GM10266 (cell line): Measurements from ENCODE around the gene ADRM1.

Experiments
- DNase-seq: peaks from one replicate; pipeline ENCODE4 v3.0.0; 2012; ENCODE audit errors: extremely low spot score
- CTCF ChIP-seq: IDR thresholded peaks from 2 replicates; pipeline ENCODE4 v1.5.1; 2012; ENCODE audit warnings: mild to moderate bottlenecking, low read depth; ENCODE audit not compliant: control insufficient read depth, insufficient read depth; ENCODE audit errors: missing control alignments

The ADRM1 gene

GRCh38 chr20:62321975-62322374 is 19.2 kb downstream of the ADRM1 start:
- TF ChIP-seq CTCF = no peak
- DNase-seq = no peak

GRCh38 chr20:62322492-62323041 is 19.8 kb downstream of the ADRM1 start:
- TF ChIP-seq CTCF = no peak
- no peak for DNase-seq

GRCh38 chr20:62323146-62323979 is 20.6 kb downstream of the ADRM1 start:
- no peak for TF ChIP-seq CTCF
- DNase-seq = no peak

GRCh38 chr20:62323980-62324906 is 21.4 kb downstream of the ADRM1 start:
- TF ChIP-seq CTCF = no peak
- DNase-seq = no peak

GRCh38 chr20:62325172-62325905 is 22.5 kb downstream of the ADRM1 start:
- no peak for DNase-seq
- no peak for TF ChIP-seq CTCF

- TF ChIP-seq CTCF = no peak
- no peak for DNase-seq
Measured at GRCh38 chr20:62326559-62326958, 23.8 kb downstream of the ADRM1 start.
